Activated naive CD8-positive, alpha-beta T cell treated with anti-CD3 and anti-CD28 coated beads for 36 hours (primary cell): ENCODE results near the gene KDM4C. TPM values are rescaled to one million over a fixed set of nuclear protein-coding genes. Genes with fewer than 3 reads are reported as not detected.
A peak's percentile ranks its signal among the peaks of the same experiment; 100 is the strongest.

Experiments
- DNase-seq: peaks from one replicate; pipeline ENCODE4 v3.0.0; 2021
- H3K27ac Mint-ChIP-seq: one replicate; pipeline ENCODE4 v1.8.0; 2022; ENCODE audit warnings: mild to moderate bottlenecking, moderate library complexity, mixed read lengths
- H3K27me3 Mint-ChIP-seq: one replicate; pipeline ENCODE4 v1.8.0; 2022; ENCODE audit warnings: mild to moderate bottlenecking, mixed read lengths
- H3K36me3 Mint-ChIP-seq: one replicate; pipeline ENCODE4 v1.8.0; 2021; ENCODE audit warnings: mild to moderate bottlenecking, mixed read lengths
- H3K4me1 Mint-ChIP-seq: one replicate; pipeline ENCODE4 v1.8.0; 2021; ENCODE audit warnings: mixed read lengths
- H3K4me3 Mint-ChIP-seq: one replicate; pipeline ENCODE4 v1.8.0; 2022; ENCODE audit warnings: mild to moderate bottlenecking, moderate library complexity, mixed read lengths
- H3K9me3 Mint-ChIP-seq: one replicate; pipeline ENCODE4 v1.8.0; 2022; ENCODE audit warnings: mixed read lengths
- total RNA-seq, 2 experiments: library from RNA; stranded (reverse); gene quantifications; one replicate each; pipeline ENCODE4 v1.2.3, GENCODE V29; 2021

Gene KDM4C
- total RNA-seq, 2 experiments from 2014 or later: 22.7 to 22.9 TPM

GRCh38 chr9:6845128-6845826 lies 87.5 kb downstream of the KDM4C start:
- H3K4me3 Mint-ChIP-seq: no peak overlapping the region
- H3K36me3 Mint-ChIP-seq: peaks cover 16% of the 10 kb centered on the region
- no peak overlapping the region for H3K27ac Mint-ChIP-seq

GRCh38 chr9:6845880-6846279 lies 88.1 kb downstream of the KDM4C start:
- Mint-ChIP-seq H3K27ac (peak overlapping the region; percentile 21), H3K27me3 (no peaks in the 10 kb centered on the region), H3K4me1 (peaks cover 17% of the 10 kb centered on the region), H3K36me3 (peaks cover 18% of the 10 kb centered on the region), H3K9me3 (no peaks in the 10 kb centered on the region), H3K4me3 (no peak overlapping the region)
- DNase-seq: no peak

More at GRCh38 chr9:6845128-6845826, 87.5 kb downstream of the KDM4C start:
- Mint-ChIP-seq H3K4me1 (peaks cover 17% of the 10 kb centered on the region), H3K9me3 (no peaks in the 10 kb centered on the region), H3K27me3 (no peaks in the 10 kb centered on the region)
- no peak for DNase-seq

- Mint-ChIP-seq H3K27ac (no peak overlapping the region), H3K36me3 (peaks cover 25% of the 10 kb centered on the region), H3K4me3 (no peak overlapping the region), H3K27me3 (no peaks in the 10 kb centered on the region), H3K9me3 (no peaks in the 10 kb centered on the region), H3K4me1 (peaks cover 2% of the 10 kb centered on the region)
- DNase-seq: no peak
These were observed 94.6 kb downstream of the KDM4C start for GRCh38 chr9:6852243-6852963.

GRCh38 chr9:6855860-6856259 lies 98.1 kb downstream of the KDM4C start:
- no peaks in the 10 kb centered on the region for H3K27me3 Mint-ChIP-seq
- H3K4me1 Mint-ChIP-seq: peaks cover 5% of the 10 kb centered on the region
- H3K27ac Mint-ChIP-seq: no peak overlapping the region
- DNase-seq: no peak
- no peak overlapping the region for H3K4me3 Mint-ChIP-seq
- H3K9me3 Mint-ChIP-seq: no peaks in the 10 kb centered on the region
- peaks cover 19% of the 10 kb centered on the region for H3K36me3 Mint-ChIP-seq

GRCh38 chr9:6864102-6864501 lies 106.3 kb downstream of the KDM4C start:
- H3K27me3 Mint-ChIP-seq: no peaks in the 10 kb centered on the region
- H3K9me3 Mint-ChIP-seq: peaks cover 10% of the 10 kb centered on the region
- no peak overlapping the region for H3K27ac Mint-ChIP-seq
- no peak overlapping the region for H3K4me3 Mint-ChIP-seq
- H3K4me1 Mint-ChIP-seq: peaks cover 19% of the 10 kb centered on the region
- no peak for DNase-seq
- peaks cover 36% of the 10 kb centered on the region for H3K36me3 Mint-ChIP-seq

GRCh38 chr9:6869081-6869948 lies 111.5 kb downstream of the KDM4C start:
- no peak for DNase-seq
- Mint-ChIP-seq H3K36me3 (peaks cover 30% of the 10 kb centered on the region), H3K27ac (peak overlapping the region; percentile 3), H3K4me1 (peaks cover 49% of the 10 kb centered on the region), H3K27me3 (no peaks in the 10 kb centered on the region), H3K4me3 (no peak overlapping the region), H3K9me3 (peaks cover 3% of the 10 kb centered on the region)

GRCh38 chr9:6870149-6870548 lies 112.4 kb downstream of the KDM4C start:
- peak overlapping the region; percentile 20 for H3K27ac Mint-ChIP-seq
- no peak for DNase-seq
- peaks cover 30% of the 10 kb centered on the region for H3K36me3 Mint-ChIP-seq
- H3K9me3 Mint-ChIP-seq: no peaks in the 10 kb centered on the region
- no peaks in the 10 kb centered on the region for H3K27me3 Mint-ChIP-seq
- peaks cover 58% of the 10 kb centered on the region for H3K4me1 Mint-ChIP-seq
- H3K4me3 Mint-ChIP-seq: no peak overlapping the region

- Mint-ChIP-seq H3K27ac (no peak overlapping the region), H3K4me1 (peaks cover 64% of the 10 kb centered on the region), H3K27me3 (no peaks in the 10 kb centered on the region), H3K4me3 (no peak overlapping the region), H3K36me3 (peaks cover 30% of the 10 kb centered on the region), H3K9me3 (no peaks in the 10 kb centered on the region)
- DNase-seq: no peak
These were observed 113.1 kb downstream of the KDM4C start for GRCh38 chr9:6870650-6871477.

- Mint-ChIP-seq H3K9me3 (no peaks in the 10 kb centered on the region), H3K4me3 (peak overlapping the region; percentile 3), H3K4me1 (peaks cover 65% of the 10 kb centered on the region), H3K27ac (peak overlapping the region; percentile 62), H3K27me3 (no peaks in the 10 kb centered on the region), H3K36me3 (peaks cover 34% of the 10 kb centered on the region)
- peak; percentile 61 for DNase-seq
These were observed 116.1 kb downstream of the KDM4C start for GRCh38 chr9:6873857-6874256.

- Mint-ChIP-seq H3K36me3 (peaks cover 32% of the 10 kb centered on the region), H3K27me3 (no peaks in the 10 kb centered on the region)
These were observed 118.6 kb downstream of the KDM4C start for GRCh38 chr9:6876195-6876894.

GRCh38 chr9:6877671-6878161 lies 119.9 kb downstream of the KDM4C start:
- Mint-ChIP-seq H3K27ac (no peak overlapping the region), H3K27me3 (no peaks in the 10 kb centered on the region), H3K9me3 (no peaks in the 10 kb centered on the region), H3K4me1 (peaks cover 45% of the 10 kb centered on the region), H3K4me3 (no peak overlapping the region), H3K36me3 (peaks cover 29% of the 10 kb centered on the region)
- no peak for DNase-seq

More at GRCh38 chr9:6876195-6876894, 118.6 kb downstream of the KDM4C start:
- H3K4me3 Mint-ChIP-seq: no peak overlapping the region
- H3K4me1 Mint-ChIP-seq: peaks cover 48% of the 10 kb centered on the region
- DNase-seq: no peak
- no peak overlapping the region for H3K27ac Mint-ChIP-seq
- no peaks in the 10 kb centered on the region for H3K9me3 Mint-ChIP-seq

GRCh38 chr9:6880626-6881025 lies 122.9 kb downstream of the KDM4C start:
- no peaks in the 10 kb centered on the region for H3K9me3 Mint-ChIP-seq
- peaks cover 24% of the 10 kb centered on the region for H3K4me1 Mint-ChIP-seq
- no peak overlapping the region for H3K27ac Mint-ChIP-seq
- no peak overlapping the region for H3K4me3 Mint-ChIP-seq
- no peaks in the 10 kb centered on the region for H3K27me3 Mint-ChIP-seq
- H3K36me3 Mint-ChIP-seq: peaks cover 25% of the 10 kb centered on the region
- no peak for DNase-seq

- Mint-ChIP-seq H3K9me3 (no peaks in the 10 kb centered on the region), H3K4me1 (peaks cover 10% of the 10 kb centered on the region), H3K36me3 (peaks cover 22% of the 10 kb centered on the region), H3K27ac (no peak overlapping the region), H3K4me3 (no peak overlapping the region), H3K27me3 (no peaks in the 10 kb centered on the region)
- no peak for DNase-seq
These were observed 126.3 kb downstream of the KDM4C start for GRCh38 chr9:6884101-6884500.

GRCh38 chr9:6884990-6885389 lies 127.2 kb downstream of the KDM4C start:
- H3K27me3 Mint-ChIP-seq: no peaks in the 10 kb centered on the region
- no peak for DNase-seq
- H3K27ac Mint-ChIP-seq: no peak overlapping the region
- no peak overlapping the region for H3K4me3 Mint-ChIP-seq
- H3K36me3 Mint-ChIP-seq: peaks cover 25% of the 10 kb centered on the region
- peaks cover 10% of the 10 kb centered on the region for H3K4me1 Mint-ChIP-seq
- no peaks in the 10 kb centered on the region for H3K9me3 Mint-ChIP-seq
